NCI-H128 (cell line): ENCODE measurements around the gene IL37.

Experiments used
- DNase-seq: peaks from one replicate; lab custom pipeline; 2025; ENCODE audit not compliant: unreplicated experiment; lab: John Stamatoyannopoulos, UW

IL37 gene

GRCh38 chr2:112959109-112959812 is 48.3 kb downstream of the IL37 start:
- no peak for DNase-seq

- DNase-seq, result no peak
Measured at GRCh38 chr2:112960230-112960825, 49.4 kb downstream of the IL37 start.

- DNase-seq, result no peak
Measured at GRCh38 chr2:112962308-112963175, 51.6 kb downstream of the IL37 start.

DNA sequence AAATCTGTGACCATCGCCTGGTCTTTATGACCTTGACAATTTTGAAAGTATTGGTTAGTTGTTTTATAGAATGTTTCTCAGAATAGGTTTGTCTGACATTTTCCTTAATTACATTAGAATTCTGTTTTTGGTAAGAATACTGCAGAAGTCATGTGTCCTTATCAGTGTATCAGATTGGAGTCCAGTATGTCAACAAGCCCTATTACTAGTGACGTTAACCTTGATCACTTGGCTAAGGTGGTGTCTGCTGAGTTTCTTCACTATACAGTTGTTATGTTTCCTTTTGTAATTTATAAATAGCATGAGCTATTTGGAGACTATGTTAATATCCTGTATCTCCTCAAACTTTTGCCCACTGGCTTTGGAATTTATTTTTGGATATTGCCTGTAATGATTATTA is 56.1 kb downstream of the IL37 start:
- DNase-seq, result no peak
